Fibroblast of skin of left quadriceps (primary cell): ENCODE data around the gene MAP4K4.
A peak's percentile ranks its signal among the peaks of the same experiment; 100 is the strongest.

ENCODE experiments used
- DNase-seq, 2 experiments: peaks; one replicate each; pipeline ENCODE4 v3.0.0-alpha.2; 2013; ENCODE audit warnings: low read depth in 2 of 2

Gene MAP4K4

DNA sequence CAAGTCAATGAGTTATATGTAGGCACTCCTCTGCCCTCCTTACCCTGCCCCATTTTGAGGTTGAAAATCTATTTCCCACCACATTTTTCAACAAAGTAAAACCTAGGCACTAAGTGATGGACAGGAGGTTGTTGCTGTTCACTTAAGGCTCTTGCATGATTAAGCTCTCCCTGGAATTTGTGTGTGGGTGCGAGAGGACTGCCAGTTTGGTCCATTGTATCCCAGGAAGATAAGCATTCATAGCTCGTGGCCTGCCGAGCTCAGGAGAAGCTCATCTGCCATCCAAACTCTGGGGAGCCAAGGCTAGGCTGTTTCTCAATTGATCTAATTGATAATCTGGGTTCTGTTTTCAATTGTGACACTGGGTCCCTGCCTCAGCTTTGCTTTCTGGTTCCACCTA is 4.7 kb upstream of the MAP4K4 start:
- no peak for DNase-seq

DNA sequence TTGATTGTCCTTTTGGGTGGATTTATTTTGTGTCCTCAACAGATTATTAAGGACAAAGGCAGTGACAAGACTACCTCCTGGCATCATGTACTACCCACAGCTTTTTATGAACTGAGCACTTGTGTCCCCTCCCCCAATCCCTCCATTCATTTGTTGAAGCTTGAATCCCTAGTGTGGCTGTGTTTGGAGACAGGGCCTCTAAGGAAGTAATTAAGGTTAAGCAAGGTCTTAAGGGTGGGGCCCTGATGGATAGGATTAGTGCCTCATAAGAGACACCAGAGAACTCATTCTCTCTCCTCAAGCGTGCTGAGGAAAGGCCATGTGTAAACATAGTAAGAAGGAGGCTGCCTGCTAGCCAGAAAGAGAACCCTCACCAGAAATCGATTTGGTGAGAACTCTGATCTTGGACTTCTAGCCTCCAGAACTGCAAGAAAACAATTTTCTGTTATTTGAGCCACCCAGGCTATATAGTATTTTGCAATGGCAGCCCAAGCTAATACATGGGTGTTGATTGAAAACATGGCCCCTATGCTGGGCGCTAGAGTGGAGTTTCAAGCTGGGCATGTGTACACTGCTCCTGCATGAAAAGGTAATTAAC is 3.4 kb upstream of the MAP4K4 start:
- no peak for DNase-seq

- no peak for DNase-seq
Measured at GRCh38 chr2:101696272-101697123, 1.0 kb upstream of the MAP4K4 start.

GRCh38 chr2:101698014-101698843 is 722 bp downstream of the MAP4K4 start:
- DNase-seq = no peak

- DNase-seq = no peak
Measured at GRCh38 chr2:101698844-101699754, 1.6 kb downstream of the MAP4K4 start.

DNA sequence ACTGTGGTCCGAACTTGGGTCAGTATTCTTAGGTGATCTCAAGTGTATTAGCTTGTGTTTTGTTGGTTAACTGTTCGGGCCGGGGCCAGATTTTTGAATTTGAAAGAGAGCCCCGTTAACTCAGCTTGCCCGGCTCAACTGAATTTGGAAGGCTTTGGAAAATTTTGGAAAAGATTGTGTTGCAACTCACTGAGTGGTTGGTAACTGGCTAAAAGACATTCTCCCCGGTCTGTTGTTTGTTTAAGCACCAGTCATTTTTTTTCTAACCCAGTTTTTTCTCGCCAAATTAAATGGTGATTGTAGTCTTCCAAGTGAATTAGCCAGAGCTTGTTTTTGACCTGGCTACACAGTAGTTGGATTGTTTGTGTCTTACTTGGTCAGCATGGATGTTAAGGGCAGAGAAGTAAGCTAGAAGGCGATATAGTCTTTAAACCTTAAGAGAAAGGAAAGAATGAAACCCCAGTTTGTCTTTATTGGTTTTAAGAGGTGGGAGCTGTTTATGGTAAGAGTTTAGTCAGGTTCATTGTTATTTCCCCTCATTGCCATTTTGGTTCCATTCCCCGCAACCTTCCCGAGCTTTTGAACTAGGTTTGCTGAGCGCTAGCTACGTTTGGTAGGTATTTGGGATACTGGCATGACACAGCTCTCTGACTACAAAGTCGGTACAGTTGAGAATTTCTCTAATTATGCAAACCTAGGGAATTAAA is 2.4 kb downstream of the MAP4K4 start:
- DNase-seq = no peak

GRCh38 chr2:101704046-101704466 is 6.5 kb downstream of the MAP4K4 start:
- peak; percentile 45 to 54 for DNase-seq

- DNase-seq = no peak
Measured at GRCh38 chr2:101704816-101705578, 7.5 kb downstream of the MAP4K4 start.

GRCh38 chr2:101706121-101706818 is 8.8 kb downstream of the MAP4K4 start:
- DNase-seq = no peak

GRCh38 chr2:101706819-101707177 is 9.3 kb downstream of the MAP4K4 start:
- no peak for DNase-seq

DNA sequence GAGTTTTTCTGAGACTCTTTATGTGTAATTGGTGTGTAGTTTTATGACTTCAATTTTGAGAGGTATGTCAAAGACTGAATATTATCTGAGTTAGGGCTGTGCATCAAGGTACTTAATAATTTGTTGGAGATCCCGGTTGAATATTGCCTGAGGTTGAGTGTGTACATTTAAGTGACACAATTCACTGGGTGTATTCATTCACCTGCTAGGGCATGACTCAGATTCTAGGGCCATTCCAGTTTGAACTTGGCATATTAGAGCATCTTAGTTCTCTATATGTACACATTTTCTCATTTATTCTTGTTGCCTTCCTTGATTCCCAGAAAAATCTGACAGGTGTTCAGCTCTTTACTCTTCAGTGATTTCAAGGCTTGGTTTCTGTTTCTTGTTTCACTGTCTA is 12.5 kb downstream of the MAP4K4 start:
- no peak for DNase-seq

DNA sequence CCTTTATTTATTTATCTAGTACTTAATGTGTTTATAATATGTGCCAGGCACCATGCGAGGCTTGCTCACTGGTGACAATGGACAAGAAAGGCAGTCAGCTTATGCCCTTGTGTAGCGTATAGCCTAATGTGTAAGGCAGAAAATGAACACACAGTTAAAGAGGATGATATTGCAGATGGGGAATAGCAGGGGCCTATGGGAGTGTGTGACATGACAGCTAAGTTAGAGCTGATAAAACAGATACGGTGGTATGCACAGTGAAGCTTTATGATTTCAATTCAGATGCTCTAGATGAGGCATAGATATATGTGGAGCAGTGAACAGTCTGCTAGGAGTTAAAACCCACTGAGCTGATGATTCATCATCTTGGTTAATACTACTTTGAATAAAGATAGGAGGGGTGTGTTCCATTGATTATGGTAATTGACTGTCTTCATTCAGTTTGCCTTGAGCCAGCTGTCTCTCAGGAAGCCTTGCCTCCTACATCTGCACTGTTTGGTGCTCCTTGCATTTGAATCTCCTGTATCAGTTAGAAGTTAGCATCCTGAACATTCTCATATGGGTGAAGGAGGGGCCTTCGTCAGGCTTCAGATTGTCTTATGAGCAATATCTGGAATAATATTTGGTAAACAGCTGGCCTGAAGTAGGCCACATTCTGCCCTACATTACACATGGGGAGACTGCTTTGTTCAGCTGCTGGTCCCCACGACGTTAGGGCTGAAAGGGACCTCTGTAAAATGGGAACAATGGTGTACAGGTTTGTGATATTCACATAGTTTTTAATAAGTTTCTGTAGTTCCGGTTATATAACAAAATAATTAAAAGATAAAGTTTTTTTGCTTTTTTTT is 13.2 kb downstream of the MAP4K4 start:
- DNase-seq = peak; percentile 29 to 32

DNA sequence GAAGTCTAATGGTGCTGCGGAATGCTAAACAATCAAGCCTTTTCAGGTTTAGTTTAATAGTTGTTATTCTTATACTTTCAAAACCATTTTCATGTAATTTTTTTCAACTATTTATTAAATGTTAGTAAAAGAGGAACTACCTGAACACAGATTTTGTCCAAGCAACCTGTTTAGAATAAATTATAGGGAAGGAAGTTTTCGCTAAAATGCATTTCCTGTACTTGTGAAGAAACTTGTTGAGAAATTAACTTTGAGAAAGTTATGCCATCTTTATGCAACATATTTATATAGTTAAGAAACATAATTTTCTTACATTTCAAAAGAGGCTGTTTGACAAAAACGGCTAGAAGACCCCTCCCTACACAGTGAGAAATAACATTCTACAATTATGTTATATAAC is 16.6 kb downstream of the MAP4K4 start:
- DNase-seq = no peak

DNA sequence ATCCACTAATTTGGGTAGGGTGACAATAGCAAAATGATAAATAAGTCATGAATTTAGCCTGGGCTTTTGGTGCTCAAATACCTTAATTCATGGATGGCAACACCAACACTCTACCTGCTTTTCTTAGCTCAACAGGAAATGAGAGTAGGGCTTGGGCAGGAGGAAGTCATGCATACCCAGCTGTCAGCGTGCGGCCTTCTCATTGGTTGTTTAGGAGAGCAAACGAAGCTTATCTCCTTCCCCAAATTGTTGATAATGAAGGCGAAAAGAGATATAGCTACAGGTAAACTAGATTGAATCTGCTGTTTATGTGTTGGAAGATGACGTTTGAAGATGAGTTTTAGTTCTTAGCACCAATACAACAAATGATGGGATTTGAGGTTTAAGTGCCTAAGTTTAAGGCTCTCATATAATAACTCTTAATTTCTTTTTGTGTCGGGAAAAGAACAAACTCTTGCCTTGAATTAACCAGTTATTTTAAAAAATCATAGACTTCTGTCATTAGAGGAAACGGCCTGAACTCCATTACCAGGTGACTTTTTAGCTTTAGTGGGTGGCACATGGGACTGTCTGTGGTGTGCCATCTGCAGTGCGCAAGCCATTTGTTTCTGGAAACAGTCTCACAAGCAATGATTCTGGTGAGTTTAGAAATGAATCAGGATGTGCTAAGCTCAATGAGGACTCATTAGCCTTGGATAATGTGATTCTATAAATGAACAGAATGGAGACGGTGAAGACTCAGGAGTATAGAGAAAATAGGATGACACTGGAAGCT is 19.8 kb downstream of the MAP4K4 start:
- no peak for DNase-seq

GRCh38 chr2:101718479-101718878 is 21.0 kb downstream of the MAP4K4 start:
- DNase-seq = no peak

- DNase-seq = no peak
Measured at GRCh38 chr2:101718993-101719571, 21.6 kb downstream of the MAP4K4 start.

DNA sequence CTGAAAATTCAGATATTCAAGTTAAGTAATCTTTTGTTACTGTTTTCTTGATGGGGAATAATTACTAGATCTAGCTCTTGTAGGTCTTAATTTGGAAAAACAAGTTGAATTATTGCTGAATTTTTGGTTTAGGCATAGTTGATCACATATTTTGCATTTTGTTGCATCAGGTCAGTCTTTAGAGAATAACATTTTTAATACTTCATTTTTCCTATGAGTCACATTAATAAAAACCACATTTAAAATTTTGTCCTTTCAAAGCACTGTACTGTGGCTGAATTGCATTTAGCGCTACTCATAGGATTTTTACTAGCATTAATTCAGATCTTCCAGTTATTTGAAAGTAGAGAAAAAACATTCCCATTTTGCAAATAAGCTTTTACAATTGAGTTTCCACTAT is 23.2 kb downstream of the MAP4K4 start:
- DNase-seq = peak; percentile 41 to 53
